ENCODE results near the gene DCLK1.

Gene DCLK1

DNA sequence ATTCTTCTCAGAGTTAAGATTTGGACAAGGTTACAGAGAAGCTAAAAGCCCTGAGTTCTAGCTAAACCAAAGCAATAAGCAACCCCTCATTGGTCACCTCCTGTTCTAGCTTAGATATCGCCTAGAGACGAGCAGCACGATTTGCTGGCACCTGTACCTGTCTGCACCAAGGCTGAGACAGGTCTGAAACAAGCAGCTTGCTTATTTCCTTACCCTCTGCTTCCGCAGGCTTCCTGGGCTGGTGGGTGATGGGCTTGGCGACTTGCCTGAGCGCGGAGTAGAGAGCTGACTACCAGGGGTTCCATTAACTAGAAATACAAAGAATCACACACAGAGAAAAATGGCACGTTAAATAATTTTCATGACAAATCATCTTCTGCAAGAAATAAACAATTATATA is 276.9 kb downstream of the DCLK1 start:
- DNase-seq: no peak

DNA sequence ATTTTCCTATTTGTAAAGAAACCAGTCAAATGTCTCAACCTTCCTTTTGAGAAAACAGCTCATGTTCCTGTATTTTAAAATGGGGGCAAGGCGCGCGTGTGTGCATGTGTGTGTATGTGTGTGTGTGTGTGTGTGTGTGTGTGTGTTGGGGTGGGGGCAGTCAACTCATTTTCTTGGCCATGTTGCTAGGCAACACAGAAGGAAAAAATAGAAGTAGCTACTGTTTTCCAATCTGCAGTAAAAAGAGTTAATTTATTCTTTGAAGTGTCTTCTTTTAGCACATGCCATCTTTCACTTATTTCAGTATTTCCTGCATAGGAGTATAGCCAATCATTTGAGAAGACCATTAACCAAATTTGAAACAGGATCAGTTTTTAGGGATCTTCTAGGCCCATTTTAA is 279.3 kb downstream of the DCLK1 start:
- DNase-seq: no peak

DNA sequence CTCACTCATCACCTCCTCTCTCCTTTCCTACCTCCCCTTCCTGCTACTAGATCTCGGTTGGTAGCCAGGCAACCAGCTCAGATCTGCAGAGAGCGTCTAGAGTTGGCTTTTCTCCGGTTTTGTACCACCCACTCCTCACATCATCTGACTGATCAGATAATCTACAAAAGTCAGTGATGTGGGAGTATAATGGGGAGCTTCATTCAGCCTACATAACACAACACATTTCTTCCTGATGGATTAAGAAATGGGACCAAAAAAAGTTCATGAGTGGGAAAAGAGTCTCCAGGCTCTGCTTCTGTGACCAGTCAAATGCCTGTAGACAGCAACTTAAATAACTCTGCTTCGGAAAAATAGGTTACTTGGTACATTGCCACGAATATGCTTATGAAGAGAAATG is 279.8 kb downstream of the DCLK1 start:
- no peak for DNase-seq

DNA sequence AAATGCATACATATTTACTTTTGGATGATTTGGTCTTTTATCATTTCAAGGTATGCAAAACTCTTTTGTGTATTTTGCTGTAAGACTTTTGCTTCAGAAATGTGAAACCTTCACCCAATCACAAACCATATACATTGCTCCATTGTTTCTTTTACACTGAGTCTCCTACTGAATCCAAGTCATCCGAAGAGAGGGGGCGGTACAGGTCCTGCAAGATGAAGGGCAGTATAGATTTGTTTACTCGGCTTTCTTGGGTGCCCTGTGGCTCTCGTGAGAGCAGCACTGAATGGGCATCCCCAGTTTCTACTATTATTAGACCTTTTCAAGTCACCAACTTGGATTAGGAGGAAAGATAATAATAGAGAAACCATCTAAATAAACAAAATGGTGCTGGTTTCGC is 280.6 kb downstream of the DCLK1 start:
- no peak for DNase-seq

DNA sequence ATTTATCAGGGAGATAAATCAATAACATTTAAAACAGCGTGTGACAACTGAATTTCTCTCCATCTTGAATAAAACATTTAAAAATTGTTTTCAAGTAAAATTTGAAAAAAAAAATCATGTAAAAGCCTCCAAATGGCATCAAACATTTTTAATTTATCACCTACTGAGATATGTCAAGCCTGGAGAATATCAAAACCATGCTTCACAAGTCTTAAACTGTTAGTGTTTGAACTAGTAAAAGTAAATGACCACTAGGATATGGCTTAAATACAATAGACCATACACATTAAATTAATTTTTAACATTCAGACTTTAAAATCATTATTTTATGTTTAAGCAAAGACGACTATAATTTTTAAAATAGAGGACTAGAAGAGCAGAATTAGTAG is 281.9 kb downstream of the DCLK1 start:
- DNase-seq: no peak

DNA sequence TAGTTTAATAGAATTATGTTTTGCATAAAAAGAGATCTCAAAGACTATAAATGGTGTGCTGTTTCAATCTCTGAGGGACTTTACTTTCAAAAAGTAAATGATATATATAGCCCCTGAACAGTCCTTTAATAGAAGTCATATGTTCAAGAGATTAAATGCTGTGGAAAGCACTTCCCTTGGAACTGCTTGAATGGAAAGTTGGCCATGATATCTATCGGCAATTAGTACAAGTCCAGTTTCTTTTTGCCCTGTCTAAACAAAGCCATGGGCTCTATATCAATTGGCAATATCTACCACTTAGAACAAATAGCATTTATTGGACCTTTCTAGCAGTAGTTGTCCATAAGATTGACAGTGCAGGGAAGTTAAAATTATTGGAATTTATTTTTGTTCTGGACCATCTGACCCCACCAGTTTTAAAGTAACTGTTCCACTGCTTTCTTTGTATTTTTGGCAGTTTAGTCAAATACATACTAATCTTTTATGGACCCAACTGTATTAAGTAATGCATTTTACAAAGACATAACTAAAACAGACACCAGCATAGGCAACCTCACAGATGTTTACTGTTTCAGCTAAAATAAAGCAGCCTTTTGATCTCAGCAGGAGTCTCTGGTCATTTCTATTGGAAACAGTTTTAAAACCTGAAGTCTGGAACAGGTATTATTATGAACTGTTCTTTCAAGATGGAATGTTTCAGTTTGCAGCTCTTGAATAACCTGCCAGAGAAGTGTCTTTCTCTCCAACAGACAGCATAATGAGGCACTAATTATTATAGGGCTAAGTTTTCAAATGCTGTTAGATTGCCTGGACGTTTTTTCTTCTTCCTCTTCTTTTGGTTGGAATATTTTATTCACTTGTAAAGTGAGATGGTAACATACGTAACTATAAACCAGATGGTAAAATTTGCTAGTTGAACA is 282.6 kb downstream of the DCLK1 start:
- DNase-seq: no peak

DNA sequence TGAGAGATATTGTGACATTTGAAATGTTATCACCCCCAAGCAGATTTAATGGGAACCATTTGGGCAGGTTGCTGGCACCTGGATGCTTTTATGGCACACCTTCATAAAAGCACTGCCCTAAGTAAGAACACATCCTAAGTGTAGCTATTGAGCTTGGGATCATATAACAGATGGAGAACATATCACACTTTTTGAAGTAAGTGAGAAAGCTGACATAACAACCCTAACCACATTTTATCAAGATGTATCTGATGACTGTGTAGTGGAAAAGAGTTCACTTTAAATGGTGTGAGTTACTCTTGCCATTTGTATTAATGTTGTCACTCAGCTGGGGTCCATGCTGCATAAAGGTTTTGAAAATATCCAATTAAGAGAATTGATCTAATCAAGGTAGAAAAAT is 287.9 kb downstream of the DCLK1 start:
- DNase-seq: no peak

DNA sequence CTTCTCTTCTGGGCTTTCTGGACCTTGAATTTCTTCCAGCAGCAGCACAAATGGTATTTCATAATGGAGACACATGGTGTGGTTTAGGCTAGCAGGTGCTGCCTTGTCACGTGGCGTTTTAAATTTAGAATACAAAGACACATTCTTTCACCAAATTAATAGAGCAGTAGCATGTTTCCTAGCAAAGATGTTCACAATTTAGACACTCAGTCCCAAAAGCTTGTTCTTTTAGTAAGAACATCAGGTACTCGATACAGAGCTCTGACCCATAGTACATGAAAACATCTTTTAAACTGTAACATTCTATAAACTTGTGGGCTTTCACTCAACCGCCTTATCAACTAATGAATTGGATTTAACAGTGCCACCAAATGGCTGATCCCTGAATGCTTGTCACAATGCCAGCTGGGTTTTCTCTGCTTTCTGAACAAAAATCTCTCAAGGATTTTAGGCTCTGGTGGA is 290.1 kb downstream of the DCLK1 start:
- no peak for DNase-seq

DNA sequence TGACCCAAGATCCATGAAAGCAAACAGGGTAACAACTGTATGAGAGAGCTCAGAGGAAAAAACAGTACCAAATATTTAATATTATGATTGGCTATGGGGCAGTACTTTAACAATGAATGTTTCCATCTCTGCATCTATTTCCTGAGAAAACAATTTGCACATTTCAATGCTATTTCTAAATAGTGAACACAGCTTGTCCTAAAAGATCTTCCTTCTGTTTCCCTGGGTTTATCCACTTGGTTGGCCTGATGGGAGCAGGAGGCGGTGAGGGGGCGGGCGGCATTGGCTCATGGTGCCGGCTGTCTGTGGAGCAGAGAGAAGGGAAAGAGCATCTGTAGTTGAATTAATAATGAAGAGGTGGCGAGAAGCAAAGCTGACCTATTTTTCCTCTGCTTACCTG is 291.4 kb downstream of the DCLK1 start:
- no peak for DNase-seq

DNA sequence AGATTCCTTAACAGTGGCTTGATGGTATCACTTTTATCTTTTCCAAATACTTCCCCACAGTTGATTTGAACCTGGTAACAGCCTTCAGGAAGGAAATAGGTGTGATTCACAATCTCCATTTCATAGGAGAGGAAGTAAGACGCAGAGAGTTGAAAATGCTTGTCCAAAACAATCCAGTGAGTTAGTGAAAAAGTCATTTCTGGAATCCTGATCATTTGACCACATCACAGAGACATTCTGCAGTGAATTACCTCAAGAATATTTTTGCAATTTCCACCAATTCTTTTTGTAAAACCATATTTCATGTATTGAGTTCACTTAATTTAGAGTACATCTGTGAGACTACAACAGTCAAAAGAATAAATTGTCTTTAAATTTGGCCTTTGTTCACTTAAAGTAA is 292.8 kb downstream of the DCLK1 start:
- DNase-seq: no peak

DNA sequence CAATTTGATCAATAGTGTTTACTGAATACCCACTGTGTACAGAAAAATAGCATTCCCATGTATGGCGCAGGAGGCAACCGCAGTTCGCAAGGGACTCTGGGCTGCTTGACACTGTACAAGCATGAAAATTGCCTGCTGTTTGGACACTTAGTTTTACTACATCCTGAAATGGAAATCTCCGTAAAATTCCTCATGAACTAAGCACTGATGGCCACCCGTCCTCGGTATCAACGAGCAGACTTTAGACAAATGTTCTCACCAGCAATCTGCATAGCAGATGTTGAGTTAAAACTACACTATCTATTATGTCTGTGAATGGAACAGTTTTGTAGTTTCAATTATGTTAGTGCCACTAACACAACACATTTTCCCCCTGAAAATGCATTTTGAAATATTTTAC is 294.7 kb downstream of the DCLK1 start:
- no peak for DNase-seq

DNA sequence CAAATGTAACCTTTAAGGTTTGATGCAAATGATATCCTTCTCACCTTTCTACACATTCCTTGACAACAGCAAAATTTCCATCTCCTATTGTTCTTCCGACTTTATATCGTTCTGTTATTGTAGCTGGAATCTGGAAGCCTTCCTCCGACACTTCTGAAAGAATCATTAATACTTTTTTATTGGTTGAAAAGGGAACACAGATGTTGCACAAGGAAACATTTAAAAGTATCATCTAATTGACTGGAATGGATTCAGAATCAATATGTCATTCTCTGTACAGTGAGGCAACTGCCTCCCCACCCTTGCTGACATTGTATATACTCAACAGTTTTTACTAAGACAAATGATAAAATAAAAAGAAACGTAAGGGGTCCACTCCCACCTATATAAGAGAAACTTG is 295.2 kb downstream of the DCLK1 start:
- no peak for DNase-seq

DNA sequence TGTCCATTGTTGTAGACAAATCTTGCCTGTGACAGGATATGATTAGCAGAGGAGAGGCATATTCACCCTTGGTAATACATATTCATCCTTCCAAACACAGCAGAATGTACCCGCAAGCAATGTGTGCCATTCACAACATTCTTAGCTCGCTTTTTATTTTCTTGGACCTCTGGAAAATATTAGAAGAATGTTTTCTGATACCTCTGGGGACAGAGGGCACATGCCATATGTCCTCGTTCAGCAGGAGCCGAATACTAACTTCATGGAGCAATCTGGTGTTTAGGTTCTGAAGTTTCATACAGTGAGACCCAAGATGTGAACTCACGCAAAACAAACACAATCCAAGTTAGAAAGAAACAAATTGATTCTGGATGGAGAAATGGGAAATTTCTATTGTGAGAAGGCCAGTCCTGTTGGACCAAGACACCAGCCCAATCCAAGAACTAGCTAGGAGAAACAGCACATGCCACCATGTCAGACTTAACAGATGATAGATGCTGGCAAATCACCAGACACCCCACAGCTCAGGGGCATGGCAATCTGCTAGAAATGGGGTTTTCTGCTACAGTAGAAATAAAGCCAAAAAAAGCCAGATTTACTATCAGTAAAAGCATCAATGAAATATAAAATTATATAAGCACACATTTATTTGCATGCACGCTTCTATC is 297.4 kb downstream of the DCLK1 start:
- no peak for DNase-seq

DNA sequence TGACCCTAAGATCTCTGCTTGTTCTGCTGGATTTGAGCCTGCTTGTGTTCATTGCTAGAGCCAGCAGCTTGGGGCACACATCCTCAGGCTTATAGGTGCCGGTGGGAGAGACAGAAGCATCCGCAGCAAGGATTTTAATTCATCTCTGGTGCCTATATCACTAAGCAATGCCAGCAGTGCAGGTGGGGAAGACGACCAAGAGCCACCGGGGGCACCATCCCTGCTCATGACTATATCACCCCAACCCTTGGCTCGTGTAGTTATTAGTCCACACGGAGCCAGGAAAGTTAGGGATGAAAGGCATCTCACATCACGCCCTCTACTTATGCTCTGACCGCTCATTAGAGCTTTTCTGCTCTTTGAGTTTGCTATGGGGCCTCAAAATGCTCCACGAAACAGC is 298.2 kb downstream of the DCLK1 start:
- DNase-seq: no peak

DNA sequence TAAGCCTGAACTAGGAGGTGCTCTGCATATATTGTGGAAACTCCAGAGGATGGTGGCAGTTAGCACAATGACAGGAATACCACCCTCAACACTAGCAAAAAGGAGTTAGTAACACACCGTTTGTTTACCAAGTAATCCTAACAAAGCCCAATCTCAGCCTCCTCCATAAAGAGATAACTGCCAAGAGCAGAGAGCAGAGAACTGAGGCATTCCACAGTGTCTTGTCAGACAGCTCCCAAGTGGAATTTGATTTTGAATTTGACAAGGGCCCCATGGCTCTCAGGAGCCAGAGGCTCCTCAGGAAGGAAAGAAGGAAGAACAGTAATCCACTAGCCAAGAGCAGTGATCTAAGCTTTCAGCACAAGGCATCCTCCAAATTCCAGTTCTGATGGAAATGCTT is 298.6 kb downstream of the DCLK1 start:
- DNase-seq: no peak

DNA sequence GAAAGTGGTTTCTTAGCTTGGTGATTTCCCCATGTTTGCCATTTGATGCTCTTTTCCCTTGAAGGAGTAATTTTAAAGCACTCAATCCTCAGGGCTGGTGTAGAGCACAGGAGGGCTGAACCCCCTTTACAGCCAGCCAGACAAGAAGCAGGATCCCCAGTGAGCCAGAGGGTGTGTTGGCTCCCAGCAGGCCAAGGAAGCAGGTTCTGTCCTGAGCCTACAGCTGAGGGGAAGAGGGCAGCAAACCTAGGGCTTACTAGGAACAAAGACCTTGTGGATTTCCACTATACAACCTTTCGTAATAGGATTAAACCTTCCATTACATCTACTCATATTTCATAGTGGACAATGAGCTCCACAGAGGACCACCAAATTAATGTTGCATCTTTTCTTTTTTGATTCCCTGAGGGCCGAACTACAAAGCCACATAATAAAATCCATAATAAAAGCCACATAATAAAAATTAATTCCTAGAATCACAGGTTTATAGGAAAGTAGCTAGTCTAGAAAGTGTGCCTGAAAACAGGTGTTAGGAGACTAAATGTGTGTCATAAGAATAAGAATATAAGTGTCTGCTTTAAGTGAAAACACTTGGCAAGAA is 300.2 kb downstream of the DCLK1 start:
- DNase-seq: no peak

DNA sequence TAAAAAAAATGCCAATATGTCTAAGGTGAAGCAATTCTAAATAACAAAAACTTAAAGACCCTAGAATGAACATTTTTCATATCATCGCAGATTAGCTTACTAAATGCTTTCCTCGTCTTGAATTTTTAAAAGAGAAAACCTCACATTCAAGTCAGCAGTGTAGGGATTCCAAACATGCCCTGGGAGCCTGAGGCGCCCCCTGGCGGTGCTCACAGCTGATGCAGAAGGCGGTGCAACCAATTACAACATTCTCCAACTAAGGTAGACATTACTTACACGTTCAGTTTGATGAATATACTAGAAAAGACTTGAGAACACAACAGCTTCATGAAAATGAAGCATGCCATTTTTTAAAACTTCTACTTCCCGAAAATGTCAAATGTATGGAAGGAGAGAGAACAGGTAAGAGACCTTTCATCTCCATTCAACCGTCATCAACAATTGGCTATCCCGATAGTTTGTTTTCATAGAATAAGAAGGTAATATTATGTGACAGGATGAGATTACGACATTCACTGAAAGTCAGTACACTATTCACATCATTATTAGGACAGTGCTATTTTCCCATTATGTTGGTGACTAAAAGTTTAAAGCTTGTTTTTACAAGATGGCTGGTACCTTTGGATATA is 304.4 kb downstream of the DCLK1 start:
- DNase-seq: no peak

DNA sequence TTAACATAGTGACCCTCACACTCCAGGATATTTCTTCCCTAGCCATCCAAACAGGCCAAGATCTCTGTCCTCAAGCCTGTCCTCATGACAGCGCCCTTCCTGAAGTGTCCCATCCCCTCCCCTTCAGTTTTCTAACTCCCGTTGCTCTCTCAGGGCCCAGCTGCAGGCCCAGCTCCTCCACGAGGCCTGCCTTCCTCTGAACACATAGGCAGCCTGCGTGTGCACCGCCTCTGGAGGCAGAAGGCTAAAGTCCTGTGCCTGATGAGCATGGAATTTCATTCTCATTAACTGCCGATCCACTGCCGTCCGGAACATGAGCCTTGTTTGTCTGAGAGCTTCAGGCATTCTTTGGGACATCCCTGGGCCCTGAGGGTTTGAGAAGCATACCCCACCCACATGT is 306.4 kb downstream of the DCLK1 start:
- no peak for DNase-seq

DNA sequence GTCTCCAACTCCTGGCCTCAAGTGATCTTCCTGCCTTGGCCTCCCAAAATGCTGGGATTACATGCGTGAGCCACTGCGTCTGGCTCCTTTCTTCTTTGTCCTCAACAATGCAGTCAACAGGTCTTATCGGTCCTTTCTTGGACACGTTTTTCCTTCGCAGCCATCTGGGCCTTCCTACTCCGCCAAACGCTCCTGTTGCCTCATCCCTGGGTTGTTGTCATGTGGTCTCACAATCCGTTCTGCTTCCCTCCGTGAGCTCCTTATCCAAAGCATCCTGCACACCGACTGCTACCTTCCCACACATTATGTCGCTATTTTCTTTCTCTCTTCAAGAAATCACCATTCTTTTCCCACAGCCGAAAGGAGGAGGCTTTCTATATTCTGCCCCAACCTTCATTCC is 306.8 kb downstream of the DCLK1 start:
- DNase-seq: no peak

DNA sequence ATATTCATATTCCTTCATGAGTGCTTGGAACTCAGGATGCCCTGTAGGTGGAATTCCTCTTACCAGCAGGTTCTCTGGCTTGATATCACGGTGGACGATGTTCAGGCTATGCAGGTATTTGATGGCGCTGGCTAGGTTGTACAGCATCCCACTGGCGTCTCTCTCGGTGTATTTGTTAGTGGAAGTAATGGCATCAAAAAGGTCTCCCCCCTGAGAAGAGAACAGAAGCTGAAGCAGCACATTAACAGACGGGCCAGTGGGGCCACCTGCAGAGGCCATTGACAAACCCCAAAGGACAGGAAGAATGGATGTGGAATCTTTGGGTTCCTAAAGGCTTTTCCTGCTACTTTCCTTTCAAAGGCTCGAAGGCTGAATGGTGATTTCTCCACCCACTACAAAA is 308.5 kb downstream of the DCLK1 start:
- no peak for DNase-seq

DNA sequence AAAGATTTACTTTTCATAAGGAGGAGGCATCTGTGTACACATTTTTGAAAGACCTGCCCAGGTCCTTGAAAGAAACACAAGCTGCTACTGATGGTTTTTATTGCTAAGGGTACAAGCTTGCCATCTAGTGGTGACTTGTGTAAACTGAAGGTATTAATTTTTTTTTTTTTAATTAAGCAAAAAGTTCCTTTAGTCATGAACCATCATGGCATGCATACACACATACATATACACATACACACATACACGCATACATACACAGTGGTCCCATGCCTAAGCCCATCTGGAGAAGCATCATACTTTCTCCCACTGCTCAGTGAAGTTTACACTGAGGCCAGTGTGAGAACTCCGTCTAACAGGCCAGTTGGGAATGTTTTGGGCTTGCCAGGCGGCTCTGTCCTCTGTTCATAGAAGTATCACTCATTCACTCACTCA is 312.5 kb downstream of the DCLK1 start:
- no peak for DNase-seq

DNA sequence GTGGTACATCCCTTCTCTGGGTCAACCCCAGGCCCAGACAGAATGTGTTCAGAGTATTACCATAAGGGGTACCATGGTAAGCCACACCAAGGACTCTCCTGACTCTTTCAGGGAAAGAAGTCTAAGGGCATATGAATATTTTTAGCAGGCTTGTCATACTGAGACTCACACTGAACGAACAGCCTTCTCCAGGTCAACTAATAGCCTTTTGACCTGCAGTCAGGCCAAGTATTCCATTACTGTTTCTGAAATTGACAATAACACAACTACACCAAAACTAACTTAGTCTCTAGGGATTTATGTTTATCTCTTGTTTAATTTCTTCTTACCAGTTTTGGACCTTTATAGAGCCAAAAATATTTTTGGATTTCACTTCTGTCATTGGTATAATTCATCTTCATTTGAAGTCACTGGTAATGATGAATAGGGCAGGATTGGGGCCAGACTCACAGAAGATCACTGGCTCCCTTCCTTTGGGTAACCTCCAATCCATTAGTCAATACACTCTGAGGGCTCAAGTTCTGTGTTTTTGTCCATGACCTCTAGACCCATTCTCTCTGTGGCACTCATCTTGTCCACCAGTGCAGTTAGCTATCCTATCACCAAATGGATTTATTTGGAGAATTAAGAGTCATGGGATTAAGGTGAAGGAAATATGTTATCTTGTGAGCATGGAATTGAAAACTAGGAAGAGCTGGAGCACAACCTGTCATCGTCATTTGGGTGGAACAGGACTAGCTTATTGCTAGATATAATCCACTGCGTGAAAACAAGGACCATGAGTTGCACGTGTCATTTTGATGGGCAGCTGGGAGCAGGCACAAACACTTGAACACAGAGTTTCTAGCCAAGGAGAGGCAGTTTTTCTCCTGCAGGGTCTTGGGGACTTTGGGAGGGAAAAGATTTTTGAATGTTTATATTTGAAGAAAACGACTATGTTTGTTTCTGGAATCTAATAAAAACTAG is 313.3 kb downstream of the DCLK1 start:
- no peak for DNase-seq
